ENCODE results near the gene PUS1. TPM values are rescaled to one million over a fixed set of nuclear protein-coding genes. Genes with fewer than 3 reads are reported as not detected.

PUS1 gene
- total RNA-seq, 1 experiment from 2014 or later = 74.0 TPM

DNA sequence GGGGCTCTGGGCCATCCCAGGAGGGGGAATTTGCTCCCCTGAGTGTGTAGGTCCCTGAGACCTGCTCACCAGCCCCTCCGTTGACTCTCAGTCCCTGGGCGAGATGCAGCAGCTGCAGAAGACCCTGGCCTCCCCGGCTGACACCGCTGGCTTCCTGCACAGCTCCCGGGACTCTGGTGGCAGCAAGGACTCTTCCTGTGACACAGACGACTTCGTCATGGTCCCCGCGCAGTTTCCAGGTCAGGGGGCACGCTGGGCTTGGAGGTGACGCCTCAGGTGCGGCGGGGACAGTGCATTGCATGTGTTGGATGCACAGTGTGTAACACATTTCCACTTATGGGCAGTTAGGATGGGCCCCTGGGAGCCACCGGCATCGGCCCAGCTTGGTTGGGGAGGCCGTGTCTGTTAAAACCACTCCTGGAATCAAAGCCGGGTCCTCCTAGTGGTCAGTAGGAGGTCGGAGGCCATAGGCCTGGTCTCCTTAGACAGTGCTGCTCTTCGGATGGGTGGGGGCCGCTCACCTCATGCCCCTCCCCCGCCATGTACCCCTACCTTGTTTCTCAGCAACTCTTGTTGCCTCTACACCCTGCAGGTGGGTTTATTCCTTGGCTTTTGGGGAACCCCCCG is 17.1 kb upstream of the PUS1 start:
- CTCF ChIA-PET = no interaction called here
- POLR2A ChIA-PET (ENCODE audit: unreplicated experiment) = no interaction called here
- TF ChIP-seq EZH2 (IDR thresholded peaks at IDR 0.05; ENCODE audit: low read length, unreplicated experiment) = no peak
- TF ChIP-seq, protein P1, sequence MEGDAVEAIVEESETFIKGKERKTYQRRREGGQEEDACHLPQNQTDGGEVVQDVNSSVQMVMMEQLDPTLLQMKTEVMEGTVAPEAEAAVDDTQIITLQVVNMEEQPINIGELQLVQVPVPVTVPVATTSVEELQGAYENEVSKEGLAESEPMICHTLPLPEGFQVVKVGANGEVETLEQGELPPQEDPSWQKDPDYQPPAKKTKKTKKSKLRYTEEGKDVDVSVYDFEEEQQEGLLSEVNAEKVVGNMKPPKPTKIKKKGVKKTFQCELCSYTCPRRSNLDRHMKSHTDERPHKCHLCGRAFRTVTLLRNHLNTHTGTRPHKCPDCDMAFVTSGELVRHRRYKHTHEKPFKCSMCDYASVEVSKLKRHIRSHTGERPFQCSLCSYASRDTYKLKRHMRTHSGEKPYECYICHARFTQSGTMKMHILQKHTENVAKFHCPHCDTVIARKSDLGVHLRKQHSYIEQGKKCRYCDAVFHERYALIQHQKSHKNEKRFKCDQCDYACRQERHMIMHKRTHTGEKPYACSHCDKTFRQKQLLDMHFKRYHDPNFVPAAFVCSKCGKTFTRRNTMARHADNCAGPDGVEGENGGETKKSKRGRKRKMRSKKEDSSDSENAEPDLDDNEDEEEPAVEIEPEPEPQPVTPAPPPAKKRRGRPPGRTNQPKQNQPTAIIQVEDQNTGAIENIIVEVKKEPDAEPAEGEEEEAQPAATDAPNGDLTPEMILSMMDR (conservative IDR thresholded peaks at IDR 0.05; ENCODE audit: low read depth, low read length) = peak; percentile 23; the same call in 1 of the 2 replicates
- H3K9me3 ChIP-seq (ENCODE audit: low read length) = no peaks in the 10 kb centered on the region
- ATAC-seq = peak; percentile 18
- intact Hi-C loops (cut with micrococcal nuclease) = no loop called here
- H3F3A ChIP-seq (ENCODE audit: low read length, unreplicated experiment) = no peaks in the 10 kb centered on the region
- no TSS peak for BruUV-seq (replicated peaks)
- H3K27ac ChIP-seq (ENCODE audit: low read length) = no peak overlapping the region
- H3K4me1 ChIP-seq (ENCODE audit: insufficient read depth, low read length) = peaks cover 25% of the 10 kb centered on the region
- no peaks in the 10 kb centered on the region for H3K9me2 ChIP-seq (replicated peaks; ENCODE audit: low read length)
- no peak overlapping the region for H3K4me2 ChIP-seq (ENCODE audit: low read length)
- no peaks in the 10 kb centered on the region for H4K20me1 ChIP-seq (ENCODE audit: low read length)
- no peak overlapping the region for H3K9ac ChIP-seq (ENCODE audit: low read length)
- H3K27me3 ChIP-seq (ENCODE audit: low read length) = no peaks in the 10 kb centered on the region
- no peak overlapping the region for H3K4me3 ChIP-seq (ENCODE audit: low read length)
- H3K79me2 ChIP-seq (ENCODE audit: low read length) = no peaks in the 10 kb centered on the region
- DNase-seq = no peak
- peaks cover 40% of the 10 kb centered on the region for H3K36me3 ChIP-seq (ENCODE audit: low read depth, low read length)
- H2AFZ ChIP-seq (ENCODE audit: low read length) = no peak overlapping the region

DNA sequence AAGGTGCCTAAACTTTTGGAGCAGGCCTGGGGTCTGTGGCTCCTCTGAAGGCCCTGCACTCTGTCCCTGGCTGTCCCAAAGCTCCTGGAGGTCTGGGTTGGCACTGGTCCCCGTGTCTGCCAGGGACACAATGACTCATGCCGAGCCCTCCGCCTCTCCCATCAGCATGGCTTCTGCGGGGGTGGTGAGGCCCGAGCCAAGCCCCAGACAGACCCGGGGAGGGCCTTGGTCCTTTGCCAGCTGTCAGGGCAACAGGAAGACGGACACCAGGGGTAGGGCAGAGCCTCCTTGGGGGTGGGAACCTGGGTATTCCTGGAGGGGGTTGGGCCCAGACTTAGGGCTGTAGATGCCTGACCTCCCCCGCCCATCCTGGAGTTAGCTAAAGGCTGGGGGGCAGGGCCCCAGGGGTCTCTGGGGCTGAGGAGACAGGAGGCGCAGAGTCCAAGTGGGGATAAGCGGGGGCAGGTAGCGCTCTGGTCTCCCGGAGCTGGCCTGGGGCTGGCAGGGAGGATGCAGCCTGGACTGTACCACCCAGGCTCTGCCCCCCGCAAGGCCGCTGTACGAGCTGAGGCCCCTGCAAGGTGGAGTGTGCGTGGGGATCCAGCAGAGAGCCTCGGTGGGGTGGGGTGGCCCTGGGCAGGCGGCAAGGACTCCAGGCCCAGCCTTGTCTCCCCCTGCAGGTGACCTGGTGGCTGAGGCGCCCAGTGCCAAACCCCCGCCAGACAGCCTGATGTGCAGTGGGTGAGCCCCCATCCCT is 16.4 kb upstream of the PUS1 start:
- Histone ChIP-seq H2AFZ (ENCODE audit: low read length) (no peak overlapping the region), H3K9me2 (replicated peaks; ENCODE audit: low read length) (no peaks in the 10 kb centered on the region), H3K4me1 (ENCODE audit: insufficient read depth, low read length) (peaks cover 25% of the 10 kb centered on the region), H4K20me1 (ENCODE audit: low read length) (no peaks in the 10 kb centered on the region), H3K27ac (ENCODE audit: low read length) (no peak overlapping the region), H3K4me3 (ENCODE audit: low read length) (no peak overlapping the region), H3K9me3 (ENCODE audit: low read length) (no peaks in the 10 kb centered on the region), H3K9ac (ENCODE audit: low read length) (no peak overlapping the region), H3K27me3 (ENCODE audit: low read length) (no peaks in the 10 kb centered on the region), H3K36me3 (ENCODE audit: low read depth, low read length) (peaks cover 38% of the 10 kb centered on the region), H3K4me2 (ENCODE audit: low read length) (no peak overlapping the region), H3K79me2 (ENCODE audit: low read length) (no peaks in the 10 kb centered on the region), H3F3A (ENCODE audit: low read length, unreplicated experiment) (no peaks in the 10 kb centered on the region)
- no peak for TF ChIP-seq EZH2 (IDR thresholded peaks at IDR 0.05; ENCODE audit: low read length, unreplicated experiment)
- TF ChIP-seq, protein P1 (conservative IDR thresholded peaks at IDR 0.05; ENCODE audit: low read depth, low read length) = peak; percentile 31; the same call in 1 of the 2 replicates
- ChIA-PET CTCF (no interaction called here), POLR2A (ENCODE audit: unreplicated experiment) (no interaction called here)
- DNase-seq = peak; percentile 86
- intact Hi-C loops (cut with micrococcal nuclease) = no loop called here
- peak; percentile 74 for ATAC-seq
- no TSS peak for BruUV-seq (replicated peaks)

DNA sequence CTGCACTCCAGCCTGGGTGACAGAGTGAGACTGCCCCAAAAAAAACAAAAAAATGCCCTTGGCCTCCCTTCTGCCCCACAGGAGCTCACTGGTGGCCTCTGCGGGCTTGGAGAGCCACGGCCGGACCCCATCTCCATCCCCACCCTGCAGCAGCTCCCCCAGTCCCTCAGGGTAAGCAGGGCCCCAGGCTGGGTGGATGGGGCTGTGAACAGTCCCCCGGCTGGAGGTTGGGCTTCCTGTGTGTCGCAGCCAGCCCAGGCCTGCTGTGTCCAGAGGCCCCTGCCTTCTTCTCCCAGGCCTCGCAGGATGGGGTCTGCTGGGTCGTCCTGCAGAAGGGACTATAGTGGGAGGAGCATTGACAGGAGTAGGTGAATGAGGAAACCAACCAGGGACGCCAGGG is 15.4 kb upstream of the PUS1 start:
- Histone ChIP-seq H3K9ac (ENCODE audit: low read length) (no peak overlapping the region), H2AFZ (ENCODE audit: low read length) (no peak overlapping the region), H3K4me2 (ENCODE audit: low read length) (no peak overlapping the region), H3K27me3 (ENCODE audit: low read length) (no peaks in the 10 kb centered on the region), H3K4me3 (ENCODE audit: low read length) (no peak overlapping the region), H3K79me2 (ENCODE audit: low read length) (no peaks in the 10 kb centered on the region), H3F3A (ENCODE audit: low read length, unreplicated experiment) (no peaks in the 10 kb centered on the region), H3K9me3 (ENCODE audit: low read length) (no peaks in the 10 kb centered on the region), H4K20me1 (ENCODE audit: low read length) (no peaks in the 10 kb centered on the region), H3K4me1 (ENCODE audit: insufficient read depth, low read length) (peaks cover 25% of the 10 kb centered on the region), H3K36me3 (ENCODE audit: low read depth, low read length) (peaks cover 36% of the 10 kb centered on the region), H3K27ac (ENCODE audit: low read length) (no peak overlapping the region), H3K9me2 (replicated peaks; ENCODE audit: low read length) (no peaks in the 10 kb centered on the region)
- no TSS peak for BruUV-seq (replicated peaks)
- DNase-seq (no peak), ATAC-seq (no peak)
- TF ChIP-seq, protein P1 (conservative IDR thresholded peaks at IDR 0.05; ENCODE audit: low read depth, low read length) = no peak
- TF ChIP-seq EZH2phosphoT487 (IDR thresholded peaks at IDR 0.05; ENCODE audit: borderline replicate concordance, low read length) = no peak
- TF ChIP-seq EZH2 (IDR thresholded peaks at IDR 0.05; ENCODE audit: low read length, unreplicated experiment) = no peak
- POLR2A ChIA-PET (ENCODE audit: unreplicated experiment) = no interaction called here
- CTCF ChIA-PET = no interaction called here
- intact Hi-C loops (cut with micrococcal nuclease) = no loop called here
